K562 (cell line): ENCODE measurements around the gene DENND2A. TPM values are rescaled to one million over a fixed set of nuclear protein-coding genes. Genes with fewer than 3 reads are reported as not detected.

ENCODE experiments used
- CHD1 ChIP-seq: fragments of 200-600 bp; sonication (generic); IDR thresholded peaks from one replicate; pipeline ENCODE4 v1.6.1; 2012; ENCODE audit warnings: mild to moderate bottlenecking, moderate library complexity, low read length, inconsistent platforms
- DNMT1 ChIP-seq: fragments of 450-650 bp; IDR thresholded peaks from 2 replicates; pipeline ENCODE4 v1.6.1; 2016; ENCODE audit warnings: antibody characterized with exemption, mild to moderate bottlenecking
- HNRNPUL1 ChIP-seq: fragments of 200-400 bp; formaldehyde crosslinking; IDR thresholded peaks from 2 replicates; pipeline ENCODE4 v1.6.1; 2017; ENCODE audit warnings: low read length
- LARP7 ChIP-seq: fragments of 450-650 bp; IDR thresholded peaks from 2 replicates; pipeline ENCODE4 v1.6.1; 2016
- MEF2A ChIP-seq: IDR thresholded peaks from 2 replicates; pipeline ENCODE4 v1.6.1; 2011; ENCODE audit warnings: low read depth, mild to moderate bottlenecking, low read length, moderate library complexity; ENCODE audit not compliant: control insufficient read depth
- SMARCA5 ChIP-seq: fragments of 450-650 bp; IDR thresholded peaks from 2 replicates; pipeline ENCODE4 v1.6.1; 2016
- SMC3 ChIP-seq: conservative IDR thresholded peaks from 2 replicates; pipeline ENCODE4 v1.6.1; 2011; ENCODE audit warnings: low read depth, low read length, improper control_type of control experiment; ENCODE audit not compliant: insufficient read depth
- TEAD1 ChIP-seq, 2 experiments: fragments of 450-650 bp in 1 of 2; sonication (generic) in 1 of 2; formaldehyde crosslinking; IDR thresholded peaks; 2 replicates each; pipeline versions ENCODE4 v1.4.0 to v1.8.0; 2020 to 2022; ENCODE audit warnings: mild to moderate bottlenecking in 2 of 2, missing genetic modification reagents in 1 of 2
- U2AF2 ChIP-seq: fragments of 200-400 bp; formaldehyde crosslinking; optimal IDR thresholded peaks from 2 replicates; pipeline ENCODE3; 2017; ENCODE audit warnings: low read depth, mild to moderate bottlenecking, low read length
- ZBTB8A ChIP-seq: fragments of 450-650 bp; IDR thresholded peaks from 2 replicates; pipeline ENCODE4 v1.6.1; 2018; ENCODE audit warnings: mild to moderate bottlenecking, moderate library complexity; ENCODE audit not compliant: partially characterized antibody
- ZEB2 ChIP-seq: fragments of 450-650 bp; IDR thresholded peaks from 2 replicates; pipeline ENCODE4 v1.6.1; 2016
- polyA plus RNA-seq, 8 experiments: library from polyadenylated mRNA; depleted of rRNA in 4 of 8; stranded (reverse) in 5 of 8; unstranded in 3 of 8; fragments of >200 nt; fragmentation: Nextera tagmentation in 2 of 8; fragmentation: Illumina TruSeq in 1 of 8; extraction: Ambion mirVana in 2 of 8; extraction: Trizol in 1 of 8; gene quantifications; 2 replicates each; pipeline versions ENCODE4 v1.2.1 to v1.2.3, GENCODE V29; 2011 to 2014; ENCODE audit warnings: inconsistent platforms in 1 of 8, missing spikeins in 1 of 8
- total RNA-seq, 7 experiments: library from RNA; depleted of rRNA in 6 of 7; stranded (reverse); fragments of >200 nt in 6 of 7; fragmentation: Illumina TruSeq in 2 of 7; extraction: Trizol in 2 of 7; gene quantifications; 2 replicates each; pipeline versions ENCODE4 v1.2.1 to v1.2.3, GENCODE V29; 2011 to 2021; ENCODE audit warnings: low replicate concordance in 1 of 7
- TF ChIP-seq, protein P1 (sequence below): fragments of 250-450 bp; sonication (Bioruptor Pico); IDR thresholded peaks from 2 replicates; pipeline ENCODE4 v1.6.1; 2021; ENCODE audit warnings: mild to moderate bottlenecking
- TF ChIP-seq, protein P2 (sequence below): sonication (generic); formaldehyde crosslinking; IDR thresholded peaks from 2 replicates; pipeline ENCODE4 v1.8.0; 2022; ENCODE audit warnings: missing genetic modification reagents, mild to moderate bottlenecking, borderline replicate concordance
- TF ChIP-seq, protein P3 (sequence below): fragments of 200-800 bp; sonication (Bioruptor generic); IDR thresholded peaks from 2 replicates; pipeline ENCODE4 v1.6.1; 2017; ENCODE audit warnings: missing genetic modification characterization, missing compliant biosample characterization
- TF ChIP-seq, protein P4 (sequence below): sonication (generic); formaldehyde crosslinking; IDR thresholded peaks from 2 replicates; pipeline ENCODE4 v1.9.0; 2022; ENCODE audit warnings: mild to moderate bottlenecking, missing genetic modification reagents

Gene DENND2A
- total and polyA plus RNA-seq, 9 of the 15 experiments (the other 6 are each of a cell fraction or from before 2014, with no cell fraction given): not detected

DNA sequence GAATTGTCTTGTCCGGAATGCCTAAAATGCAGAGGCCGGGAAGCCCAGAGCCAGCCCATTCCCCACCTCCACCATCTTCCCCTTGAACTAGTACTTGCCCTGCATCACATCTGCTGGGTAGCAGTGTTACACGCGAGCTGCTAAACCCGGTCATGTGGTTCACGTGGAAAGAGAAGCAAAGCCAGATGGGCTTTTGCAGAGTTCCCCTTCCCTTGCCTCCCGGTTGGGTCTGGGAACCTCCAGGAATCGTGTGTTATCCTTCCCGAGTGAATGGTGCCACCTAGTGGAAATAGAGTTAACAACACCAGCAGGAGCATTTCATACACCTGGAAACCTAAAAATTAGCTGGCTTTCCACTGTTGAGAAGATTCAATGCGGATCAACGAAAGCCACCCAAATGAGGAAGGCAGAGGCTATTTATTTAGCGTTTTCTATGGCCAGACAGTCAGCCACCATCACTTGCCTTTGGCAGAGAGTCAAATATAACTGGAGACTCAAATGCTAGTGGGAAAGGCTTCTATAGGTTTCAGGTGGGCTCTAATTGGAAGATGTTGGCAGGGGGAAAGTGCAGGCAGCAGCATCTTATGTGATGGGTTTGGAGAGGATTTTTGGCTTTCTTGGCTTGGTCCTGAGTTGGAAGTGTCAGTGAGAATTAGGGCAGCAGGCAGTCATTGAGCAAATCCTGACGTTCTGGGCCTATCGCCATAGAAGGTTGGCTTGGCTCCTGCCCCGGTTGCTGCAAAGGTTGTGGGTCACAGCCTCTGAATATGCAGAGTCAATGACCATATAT, 12.9 kb upstream of the DENND2A start (continued):
- TF ChIP-seq SMARCA5 (no peak), SMC3 (peak; percentile 95), TEAD1 (CRISPR knock-in tag; IDR thresholded peaks at IDR 0.05) (no peak; a peak in 1 of 4 replicates), U2AF2 (no peak), DNMT1 (no peak), MEF2A (no peak), CHD1 (no peak), LARP7 (no peak), ZEB2 (no peak), ZBTB8A (no peak), HNRNPUL1 (peak; percentile 74; the same call in 1 of the 2 replicates)
- TF ChIP-seq, protein P1, sequence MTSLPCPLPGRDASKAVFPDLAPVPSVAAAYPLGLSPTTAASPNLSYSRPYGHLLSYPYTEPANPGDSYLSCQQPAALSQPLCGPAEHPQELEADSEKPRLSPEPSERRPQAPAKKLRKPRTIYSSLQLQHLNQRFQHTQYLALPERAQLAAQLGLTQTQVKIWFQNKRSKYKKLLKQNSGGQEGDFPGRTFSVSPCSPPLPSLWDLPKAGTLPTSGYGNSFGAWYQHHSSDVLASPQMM (CRISPR knock-in tag): no peak
- TF ChIP-seq, protein P2, sequence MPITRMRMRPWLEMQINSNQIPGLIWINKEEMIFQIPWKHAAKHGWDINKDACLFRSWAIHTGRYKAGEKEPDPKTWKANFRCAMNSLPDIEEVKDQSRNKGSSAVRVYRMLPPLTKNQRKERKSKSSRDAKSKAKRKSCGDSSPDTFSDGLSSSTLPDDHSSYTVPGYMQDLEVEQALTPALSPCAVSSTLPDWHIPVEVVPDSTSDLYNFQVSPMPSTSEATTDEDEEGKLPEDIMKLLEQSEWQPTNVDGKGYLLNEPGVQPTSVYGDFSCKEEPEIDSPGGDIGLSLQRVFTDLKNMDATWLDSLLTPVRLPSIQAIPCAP (CRISPR knock-in tag): no peak
- TF ChIP-seq, protein P3, sequence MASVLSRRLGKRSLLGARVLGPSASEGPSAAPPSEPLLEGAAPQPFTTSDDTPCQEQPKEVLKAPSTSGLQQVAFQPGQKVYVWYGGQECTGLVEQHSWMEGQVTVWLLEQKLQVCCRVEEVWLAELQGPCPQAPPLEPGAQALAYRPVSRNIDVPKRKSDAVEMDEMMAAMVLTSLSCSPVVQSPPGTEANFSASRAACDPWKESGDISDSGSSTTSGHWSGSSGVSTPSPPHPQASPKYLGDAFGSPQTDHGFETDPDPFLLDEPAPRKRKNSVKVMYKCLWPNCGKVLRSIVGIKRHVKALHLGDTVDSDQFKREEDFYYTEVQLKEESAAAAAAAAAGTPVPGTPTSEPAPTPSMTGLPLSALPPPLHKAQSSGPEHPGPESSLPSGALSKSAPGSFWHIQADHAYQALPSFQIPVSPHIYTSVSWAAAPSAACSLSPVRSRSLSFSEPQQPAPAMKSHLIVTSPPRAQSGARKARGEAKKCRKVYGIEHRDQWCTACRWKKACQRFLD (CRISPR knock-in tag): no peak
- TF ChIP-seq, protein P4, sequence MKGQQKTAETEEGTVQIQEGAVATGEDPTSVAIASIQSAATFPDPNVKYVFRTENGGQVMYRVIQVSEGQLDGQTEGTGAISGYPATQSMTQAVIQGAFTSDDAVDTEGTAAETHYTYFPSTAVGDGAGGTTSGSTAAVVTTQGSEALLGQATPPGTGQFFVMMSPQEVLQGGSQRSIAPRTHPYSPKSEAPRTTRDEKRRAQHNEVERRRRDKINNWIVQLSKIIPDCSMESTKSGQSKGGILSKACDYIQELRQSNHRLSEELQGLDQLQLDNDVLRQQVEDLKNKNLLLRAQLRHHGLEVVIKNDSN (CRISPR knock-in tag): 0 out of 2 replicates have a peak, but pooled peaks have one; percentile 8
